ENCODE data around the gene SLC5A11. TPM values are rescaled to one million over a fixed set of nuclear protein-coding genes. Genes with fewer than 3 reads are reported as not detected.

The SLC5A11 gene
- total RNA-seq, 1 experiment from 2014 or later: not detected

Other genes with a start within 250 kb of the SLC5A11 start
- 76.8 to 86.3 TPM (median 77.4 TPM) in 3 replicates for gene TNRC6A, start 116.3 kb upstream of the SLC5A11 start, total RNA-seq (2021)
- gene ARHGAP17, start 169.4 kb downstream of the SLC5A11 start, total RNA-seq (2021): 69.9 to 84.5 TPM (median 78.9 TPM) in 3 replicates

Measured in WTC11 (cell line).